NT2/D1 (cell line): Measurements from ENCODE around the gene WDCP.

ENCODE experiments used
- SUZ12 ChIP-seq: IDR thresholded peaks from 2 replicates; pipeline ENCODE4 v1.6.1; 2011; ENCODE audit not compliant: insufficient read length, insufficient read depth; ENCODE audit errors: extremely low read depth
- YY1 ChIP-seq: IDR thresholded peaks from 2 replicates; pipeline ENCODE4 v1.6.1; 2011; ENCODE audit not compliant: insufficient read length, insufficient read depth
- ZNF274 ChIP-seq: IDR thresholded peaks from 2 replicates; pipeline ENCODE4 v1.6.1; 2011; ENCODE audit warnings: mild to moderate bottlenecking, low read depth, low read length

GRCh38 chr2:24084386-24085199 lies 37.4 kb upstream of the WDCP start, which contains the start of gene TP53I3:
- TF ChIP-seq SUZ12: no peak
- TF ChIP-seq YY1: no peak
- no peak for TF ChIP-seq ZNF274
